Epidermal melanocyte (primary cell): ENCODE results near the gene ZC3HAV1.
"Not testable (repeated sequence)": the region's sequence is repeated elsewhere in the genome, so short reads cannot be mapped to it uniquely, and the experiment has no call there.

Experiments used
- DNase-seq: peaks from one replicate; pipeline ENCODE4 v3.0.0; 2011; ENCODE audit warnings: low spot score; ENCODE audit not compliant: insufficient read length

Gene ZC3HAV1

GRCh38 chr7:139109188-139109982 is at the start of gene ZC3HAV1:
ZC3HAV1 (minus strand) TSS chr7:139109720; CDS start chr7:139109331, 389 bp downstream.
- peak; percentile 75 for DNase-seq

- no peak for DNase-seq
Measured at GRCh38 chr7:139153832-139154231, 44.3 kb upstream of the ZC3HAV1 start.

- no peak for DNase-seq
Measured at GRCh38 chr7:139152149-139152548, 42.6 kb upstream of the ZC3HAV1 start.

- DNase-seq = no peak
Measured at GRCh38 chr7:139139150-139139549, 29.6 kb upstream of the ZC3HAV1 start.

- peak; percentile 76 for DNase-seq
Measured at GRCh38 chr7:139133335-139134139, 24.0 kb upstream of the ZC3HAV1 start.

- no peak for DNase-seq
Measured at GRCh38 chr7:139132887-139133286, 23.4 kb upstream of the ZC3HAV1 start.

GRCh38 chr7:139131601-139132041 is 22.1 kb upstream of the ZC3HAV1 start:
- DNase-seq = no peak

GRCh38 chr7:139129814-139130213 is 20.3 kb upstream of the ZC3HAV1 start:
- not testable (repeated sequence) for DNase-seq

- DNase-seq = no peak
Measured at GRCh38 chr7:139127648-139128047, 18.1 kb upstream of the ZC3HAV1 start.

- no peak for DNase-seq
Measured at GRCh38 chr7:139125657-139126056, 16.1 kb upstream of the ZC3HAV1 start.

GRCh38 chr7:139124995-139125394 is 15.5 kb upstream of the ZC3HAV1 start:
- DNase-seq = not testable (repeated sequence)

GRCh38 chr7:139124084-139124914 is 14.8 kb upstream of the ZC3HAV1 start:
- no peak for DNase-seq

- no peak for DNase-seq
Measured at GRCh38 chr7:139119486-139119849, 9.9 kb upstream of the ZC3HAV1 start.

- DNase-seq = no peak
Measured at GRCh38 chr7:139118805-139119485, 9.4 kb upstream of the ZC3HAV1 start.

- no peak for DNase-seq
Measured at GRCh38 chr7:139118234-139118804, 8.8 kb upstream of the ZC3HAV1 start.

GRCh38 chr7:139117599-139118233 is 8.2 kb upstream of the ZC3HAV1 start:
- DNase-seq = no peak

- DNase-seq = no peak
Measured at GRCh38 chr7:139116999-139117398, 7.5 kb upstream of the ZC3HAV1 start.

- DNase-seq = no peak
Measured at GRCh38 chr7:139115104-139115503, 5.6 kb upstream of the ZC3HAV1 start.

- DNase-seq = no peak
Measured at GRCh38 chr7:139114585-139114984, 5.1 kb upstream of the ZC3HAV1 start.

- DNase-seq = no peak
Measured at GRCh38 chr7:139114018-139114417, 4.5 kb upstream of the ZC3HAV1 start.
